ENCODE data around the gene CACNA1A.

DNA sequence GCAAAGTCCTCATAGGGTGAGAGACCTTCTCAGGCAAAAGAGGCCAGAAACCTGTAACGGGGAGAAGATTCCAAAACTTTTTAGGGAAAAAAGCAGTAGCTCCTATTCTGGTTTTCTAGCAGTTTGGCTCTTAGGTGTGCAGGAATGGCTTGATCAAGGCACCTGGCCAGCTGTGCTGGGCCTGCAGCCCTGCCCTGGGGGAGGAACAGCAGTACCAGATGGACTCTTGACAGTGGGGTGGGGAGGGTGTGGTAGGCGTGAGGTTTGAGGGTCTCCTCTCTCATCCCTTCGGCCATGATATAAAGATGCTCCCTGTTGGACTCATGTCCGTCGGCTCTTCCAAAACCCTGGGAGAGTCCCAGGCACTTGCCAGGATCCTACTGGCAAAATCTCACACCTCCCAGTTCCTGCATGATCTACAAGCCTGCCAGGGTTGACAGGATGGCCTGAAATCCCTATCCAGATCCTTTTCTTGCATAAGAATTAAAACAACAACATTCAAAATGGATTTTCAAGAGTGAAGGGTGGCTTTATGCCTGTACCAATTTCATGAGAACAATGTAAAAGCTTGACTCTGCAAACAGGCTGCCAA, 235.7 kb downstream of the CACNA1A start:
- TF ChIP-seq CTCF (conservative IDR thresholded peaks at IDR 0.05) (no peak), ZFX (IDR thresholded peaks at IDR 0.05) (no peak)

Measured in C4-2B (cell line).